Nephron progenitor cell (in vitro differentiated cells): ENCODE measurements around the gene RNF141.

Experiments
- DNase-seq: peaks from one replicate; pipeline ENCODE4 v3.0.0; 2021
- H3K27ac Mint-ChIP-seq: 2 replicates; pipeline ENCODE4 v1.8.0; 2021; ENCODE audit warnings: mild to moderate bottlenecking, moderate library complexity, mixed read lengths
- H3K27me3 Mint-ChIP-seq: 2 replicates; pipeline ENCODE4 v1.8.0; 2021; ENCODE audit warnings: mild to moderate bottlenecking, low read depth, mixed read lengths; ENCODE audit not compliant: poor library complexity
- H3K36me3 Mint-ChIP-seq: 2 replicates; pipeline ENCODE4 v1.8.0; 2021; ENCODE audit warnings: low read depth, mixed read lengths
- H3K4me1 Mint-ChIP-seq: 2 replicates; pipeline ENCODE4 v1.8.0; 2021; ENCODE audit warnings: mixed read lengths
- H3K4me3 Mint-ChIP-seq: 2 replicates; pipeline ENCODE4 v1.8.0; 2021; ENCODE audit warnings: mild to moderate bottlenecking, moderate library complexity, mixed read lengths
- H3K9me3 Mint-ChIP-seq: 2 replicates; pipeline ENCODE4 v1.8.0; 2021; ENCODE audit warnings: mild to moderate bottlenecking, moderate library complexity, mixed read lengths
- CTCF ChIP-seq: fragments of 200-600 bp; sonication (generic); IDR thresholded peaks from 2 replicates; pipeline ENCODE4 v1.5.0; 2021; ENCODE audit warnings: antibody characterized with exemption

The RNF141 gene

GRCh38 chr11:10498022-10498400 lies 43.0 kb downstream of the RNF141 start:
- Mint-ChIP-seq H3K27me3 (peaks cover 6% of the 10 kb centered on the region), H3K36me3 (peaks cover 28% of the 10 kb centered on the region), H3K27ac (no peak overlapping the region), H3K4me3 (no peak overlapping the region), H3K9me3 (no peaks in the 10 kb centered on the region), H3K4me1 (peaks cover 29% of the 10 kb centered on the region)
- TF ChIP-seq CTCF = no peak
- no peak for DNase-seq

- Mint-ChIP-seq H3K36me3 (peaks cover 28% of the 10 kb centered on the region), H3K27me3 (peaks cover 6% of the 10 kb centered on the region), H3K9me3 (no peaks in the 10 kb centered on the region), H3K4me1 (peaks cover 34% of the 10 kb centered on the region), H3K4me3 (peak overlapping the region; percentile 34), H3K27ac (peak overlapping the region; percentile 51)
- DNase-seq = peak; percentile 29
- no peak for TF ChIP-seq CTCF
Observed at GRCh38 chr11:10497371-10498021, 43.5 kb downstream of the RNF141 start.

- no peak for DNase-seq
- Mint-ChIP-seq H3K36me3 (peaks cover 35% of the 10 kb centered on the region), H3K9me3 (no peaks in the 10 kb centered on the region), H3K27ac (peak overlapping the region; percentile 27), H3K27me3 (peaks cover 6% of the 10 kb centered on the region), H3K4me1 (peaks cover 45% of the 10 kb centered on the region), H3K4me3 (no peak overlapping the region)
- no peak for TF ChIP-seq CTCF
Observed at GRCh38 chr11:10496296-10496936, 44.6 kb downstream of the RNF141 start.

- Mint-ChIP-seq H3K4me1 (peaks cover 55% of the 10 kb centered on the region), H3K36me3 (peaks cover 38% of the 10 kb centered on the region), H3K27ac (no peak overlapping the region), H3K4me3 (no peak overlapping the region), H3K9me3 (no peaks in the 10 kb centered on the region), H3K27me3 (peaks cover 6% of the 10 kb centered on the region)
- TF ChIP-seq CTCF = no peak
- DNase-seq = no peak
Observed at GRCh38 chr11:10495464-10495786, 45.6 kb downstream of the RNF141 start.

- H3K4me1 Mint-ChIP-seq = peaks cover 61% of the 10 kb centered on the region
- no peaks in the 10 kb centered on the region for H3K9me3 Mint-ChIP-seq
- no peak for TF ChIP-seq CTCF
- no peak for DNase-seq
- H3K4me3 Mint-ChIP-seq = no peak overlapping the region
- no peak overlapping the region for H3K27ac Mint-ChIP-seq
- peaks cover 38% of the 10 kb centered on the region for H3K36me3 Mint-ChIP-seq
- peaks cover 6% of the 10 kb centered on the region for H3K27me3 Mint-ChIP-seq
Observed at GRCh38 chr11:10494636-10495463, 46.1 kb downstream of the RNF141 start.
